A549 treated with GW870086 at 1 μM for 4 hours (cell line): ENCODE data around the gene TBC1D3I. TPM values are rescaled to one million over a fixed set of nuclear protein-coding genes. Genes with fewer than 3 reads are reported as not detected.

Experiments used
- total RNA-seq: library from RNA; stranded (reverse); fragments of 200-300 nt; extraction: Qiagen RNA extraction; gene quantifications from 5 replicates; pipeline ENCODE4 v1.2.3, GENCODE V29; 2022; ENCODE audit warnings: low read depth

Gene TBC1D3I
- total RNA-seq: 0.21 to 0.45 TPM (median 0.33 TPM) in 4 of 5 replicates, not detected in the other

DNA sequence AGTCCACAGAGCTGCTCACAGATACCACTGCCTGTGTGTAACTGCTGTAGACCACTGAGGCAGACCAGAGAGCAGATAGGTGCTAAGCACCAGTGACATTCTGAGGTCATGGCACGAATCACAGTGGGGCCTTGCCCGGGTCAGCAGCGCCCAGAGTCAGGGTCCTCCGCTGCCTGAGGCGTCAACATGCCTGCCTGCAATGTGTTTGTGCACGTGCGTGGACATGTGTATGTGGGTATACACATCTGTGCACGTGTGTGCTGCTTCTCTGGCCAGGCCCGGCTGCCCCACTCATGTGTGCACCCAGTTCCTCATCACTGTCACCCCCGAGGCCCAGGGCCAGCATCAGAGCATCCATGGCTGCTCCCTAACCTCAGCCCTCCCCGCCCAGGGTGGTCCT is at the start of gene TBC1D3I:
Gene TBC1D3I, minus strand, starts transcription at position 101 of the 400 bp plus-strand sequence. CDS start 1,585 bp downstream, outside the sequence.

GRCh38 chr17:36210439-36211211 is 53.7 kb downstream of the TBC1D3I start, which contains the start of gene CCL4L2:
TSS of gene CCL4L2 (plus strand) at chr17:36211063.

Other genes with a start within 250 kb of the TBC1D3I start
- not detected in 5 replicates for gene CCL23, start 246.6 kb downstream of the TBC1D3I start, total RNA-seq
- 0.19 TPM in 1 of 5 replicates, not detected in the others for gene CCL18, start 200.3 kb downstream of the TBC1D3I start, total RNA-seq
- not detected in 5 replicates for gene CCL3, start 174.4 kb downstream of the TBC1D3I start, total RNA-seq
- gene CCL4, start 160.7 kb downstream of the TBC1D3I start, total RNA-seq: 0.15 TPM in 1 of 5 replicates, not detected in the others
- 2.4 to 3.3 TPM (median 3.0 TPM) in 5 replicates for gene TBC1D3B, start 87.9 kb downstream of the TBC1D3I start, total RNA-seq
- not detected in 5 replicates for gene CCL3L1, start 67.8 kb downstream of the TBC1D3I start, total RNA-seq
- gene CCL4L2, start 53.5 kb downstream of the TBC1D3I start, total RNA-seq: not detected in 5 replicates
- not detected in 5 replicates for gene TBC1D3G, start 59.3 kb upstream of the TBC1D3I start, total RNA-seq
- gene TBC1D3H, start 123.9 kb upstream of the TBC1D3I start, total RNA-seq: not detected in 5 replicates
- gene ZNHIT3, start 222.1 kb upstream of the TBC1D3I start, total RNA-seq: 81.5 to 87.0 TPM (median 85.9 TPM) in 5 replicates